Ishikawa (cell line): ENCODE data around the gene HS3ST6.

Source experiments
- CEBPB ChIP-seq: IDR thresholded peaks from 2 replicates; pipeline ENCODE4 v1.6.1; 2012
- CREB1 ChIP-seq: IDR thresholded peaks from 2 replicates; pipeline ENCODE4 v1.6.1; 2012; ENCODE audit warnings: low read depth
- EGR1 ChIP-seq: IDR thresholded peaks from 2 replicates; pipeline ENCODE4 v1.6.1; 2012
- EP300 ChIP-seq: IDR thresholded peaks from 2 replicates; pipeline ENCODE4 v1.6.1; 2012; ENCODE audit warnings: borderline replicate concordance
- FOXM1 ChIP-seq: IDR thresholded peaks from 2 replicates; pipeline ENCODE4 v1.6.1; 2012; ENCODE audit warnings: low read depth, borderline replicate concordance
- MAX ChIP-seq: IDR thresholded peaks from 2 replicates; pipeline ENCODE4 v1.6.1; 2012
- NFIC ChIP-seq: IDR thresholded peaks from 2 replicates; pipeline ENCODE4 v1.6.1; 2012
- RAD21 ChIP-seq: IDR thresholded peaks from 2 replicates; pipeline ENCODE4 v1.6.1; 2012; ENCODE audit warnings: low read depth
- REST ChIP-seq: IDR thresholded peaks from 2 replicates; pipeline ENCODE4 v1.6.1; 2012; ENCODE audit warnings: low read depth, mild to moderate bottlenecking
- TAF1 ChIP-seq: IDR thresholded peaks from 2 replicates; pipeline ENCODE4 v1.6.1; 2012; ENCODE audit warnings: low read depth, mild to moderate bottlenecking
- TCF12 ChIP-seq: IDR thresholded peaks from 2 replicates; pipeline ENCODE4 v1.6.1; 2012; ENCODE audit warnings: low read depth
- TEAD4 ChIP-seq: IDR thresholded peaks from 2 replicates; pipeline ENCODE4 v1.6.1; 2012
- USF1 ChIP-seq: IDR thresholded peaks from 2 replicates; pipeline ENCODE4 v1.6.1; 2012
- YY1 ChIP-seq: IDR thresholded peaks from 2 replicates; pipeline ENCODE4 v1.6.1; 2012; ENCODE audit warnings: low read depth
- ZBTB7A ChIP-seq: IDR thresholded peaks from 2 replicates; pipeline ENCODE4 v1.6.1; 2012; ENCODE audit warnings: low read depth

Gene HS3ST6

GRCh38 chr16:1917056-1917664 is 1.1 kb downstream of the HS3ST6 start:
- TF ChIP-seq TEAD4, result no peak
- peak; percentile 64; the same call in 1 of the 2 replicates for TF ChIP-seq ZBTB7A
- TF ChIP-seq TAF1, result no peak
- TF ChIP-seq MAX, result no peak
- no peak for TF ChIP-seq NFIC
- no peak for TF ChIP-seq EGR1

GRCh38 chr16:1916640-1916990 is 1.6 kb downstream of the HS3ST6 start:
- TF ChIP-seq EGR1 (no peak), TAF1 (no peak), CREB1 (no peak), YY1 (no peak), NFIC (no peak), MAX (no peak), REST (no peak), USF1 (no peak), TEAD4 (no peak), FOXM1 (no peak), ZBTB7A (no peak)

- TF ChIP-seq FOXM1 (no peak), NFIC (no peak)
Measured at GRCh38 chr16:1915732-1916639, 2.2 kb downstream of the HS3ST6 start.

- TF ChIP-seq YY1 (no peak), FOXM1 (no peak), CEBPB (no peak), EP300 (no peak)
Measured at GRCh38 chr16:1914988-1915387, 3.2 kb downstream of the HS3ST6 start.

- no peak for TF ChIP-seq TCF12
- no peak for TF ChIP-seq USF1
- no peak for TF ChIP-seq EGR1
- no peak for TF ChIP-seq NFIC
Measured at GRCh38 chr16:1914084-1914608, 4.1 kb downstream of the HS3ST6 start.

- TF ChIP-seq FOXM1 (no peak), ZBTB7A (0 out of 2 replicates have a peak, but pooled peaks have one; percentile 30), USF1 (peak; percentile 53; the same call in 1 of the 2 replicates)
Measured at GRCh38 chr16:1913327-1914083, 4.7 kb downstream of the HS3ST6 start.

GRCh38 chr16:1912215-1912543 is 6.0 kb downstream of the HS3ST6 start:
- no peak for TF ChIP-seq FOXM1
- TF ChIP-seq RAD21, result no peak
- no peak for TF ChIP-seq REST
- no peak for TF ChIP-seq ZBTB7A
- TF ChIP-seq EP300, result no peak
